ENCODE results near the gene OR1I1.

- TF ChIP-seq CTCF (IDR thresholded peaks at IDR 0.05) (no peak), EP300 (IDR thresholded peaks at IDR 0.05) (no peak)
These were observed 22.0 kb downstream of the OR1I1 start for GRCh38 chr19:15104003-15104402.
